GM19463 (cell line): ENCODE measurements around the gene PHACTR3.

Experiments used
- ATAC-seq: cut with Tn5 transposase; IDR thresholded peaks from one replicate; pipeline ENCODE4 v1.9.1; 2021; ENCODE audit warnings: mild to moderate bottlenecking, moderate library complexity; ENCODE audit not compliant: unreplicated experiment

Gene PHACTR3

GRCh38 chr20:59746155-59746554 lies 141.8 kb downstream of the PHACTR3 start:
- ATAC-seq, result no peak

DNA sequence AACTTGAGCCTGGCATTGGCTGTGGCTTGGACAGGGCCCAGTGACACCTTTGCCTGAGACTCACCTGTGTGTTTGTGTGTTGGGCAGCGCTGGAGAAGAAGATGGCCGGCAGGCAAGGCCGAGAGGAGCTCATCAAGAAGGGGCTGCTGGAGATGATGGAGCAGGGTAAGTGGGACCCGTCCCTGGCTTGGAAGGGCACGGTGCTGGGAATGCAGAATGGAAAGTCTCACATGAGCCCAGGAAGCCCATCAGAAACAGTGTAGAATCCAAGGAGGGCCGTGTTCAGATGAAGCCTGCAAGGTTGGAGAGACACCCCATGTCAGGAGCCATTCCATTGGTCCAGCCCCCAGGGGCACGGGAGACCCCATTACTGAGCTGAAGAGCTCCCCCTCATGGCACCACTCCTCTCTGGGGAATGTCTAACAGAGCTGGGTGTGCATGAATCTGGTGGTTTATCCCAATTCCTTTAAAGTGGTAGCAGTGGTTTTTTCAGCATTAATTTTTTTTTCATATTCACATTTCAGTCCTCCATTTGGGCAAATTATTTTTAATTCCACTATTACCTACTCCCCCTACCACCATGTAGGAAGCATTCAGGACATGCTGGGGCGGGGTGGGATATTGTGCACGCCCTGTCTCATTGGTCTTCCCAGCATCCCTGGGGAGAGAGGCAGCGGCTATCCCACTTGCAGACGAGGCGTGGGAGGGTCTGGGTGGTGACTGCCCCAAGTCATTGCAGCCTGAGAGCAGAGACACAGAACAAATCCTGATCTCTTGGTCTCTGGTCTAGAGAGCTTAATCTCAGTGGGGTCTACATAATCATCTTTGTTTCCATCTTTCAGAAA lies 143.6 kb downstream of the PHACTR3 start:
- no peak for ATAC-seq

DNA sequence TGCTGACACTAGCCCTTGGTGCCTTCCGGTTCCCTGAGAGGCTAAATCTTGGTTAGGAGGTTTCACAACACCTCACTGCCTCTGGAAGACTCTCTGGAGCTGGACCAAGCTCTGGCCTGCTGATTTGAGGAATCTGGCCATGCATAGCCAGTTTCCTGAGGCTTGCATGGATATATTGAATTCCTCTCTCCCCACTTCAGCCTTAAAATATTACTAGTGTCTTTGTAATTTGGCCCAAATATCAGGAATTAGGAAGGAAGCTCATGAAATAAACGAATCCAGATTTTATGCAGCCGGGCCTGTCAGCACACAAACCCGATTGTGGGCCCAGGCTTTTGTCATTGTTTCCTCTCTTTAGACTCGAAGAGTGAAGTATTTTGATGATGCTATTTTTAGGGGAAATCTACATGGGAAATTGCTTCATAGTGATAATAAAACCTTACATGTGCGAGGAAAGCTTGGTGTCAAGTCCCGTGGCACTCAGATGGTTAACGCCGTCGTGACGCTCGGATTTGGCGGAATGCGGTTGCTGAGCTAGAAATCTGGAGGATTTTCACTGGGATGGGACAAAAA lies 144.4 kb downstream of the PHACTR3 start:
- no peak for ATAC-seq

DNA sequence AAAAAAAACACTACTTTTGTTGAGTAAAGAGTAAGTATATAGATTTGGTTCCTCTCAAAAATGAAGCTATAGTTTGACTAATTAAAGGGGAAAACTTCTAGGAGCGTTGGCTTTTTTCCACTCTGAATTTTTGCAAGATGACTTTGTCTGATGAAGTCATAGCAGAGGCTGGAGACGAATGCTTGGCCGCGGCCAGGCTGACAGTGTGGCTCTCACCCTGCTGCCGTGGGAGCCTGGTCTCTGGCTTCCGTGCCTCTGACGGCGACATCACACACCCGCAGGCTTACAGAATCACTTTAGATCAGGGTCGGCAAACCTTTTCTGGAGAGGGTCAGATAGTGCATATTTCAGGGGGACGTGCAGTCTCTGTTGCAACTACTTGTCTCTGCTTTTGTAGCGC lies 145.0 kb downstream of the PHACTR3 start:
- ATAC-seq, result no peak

DNA sequence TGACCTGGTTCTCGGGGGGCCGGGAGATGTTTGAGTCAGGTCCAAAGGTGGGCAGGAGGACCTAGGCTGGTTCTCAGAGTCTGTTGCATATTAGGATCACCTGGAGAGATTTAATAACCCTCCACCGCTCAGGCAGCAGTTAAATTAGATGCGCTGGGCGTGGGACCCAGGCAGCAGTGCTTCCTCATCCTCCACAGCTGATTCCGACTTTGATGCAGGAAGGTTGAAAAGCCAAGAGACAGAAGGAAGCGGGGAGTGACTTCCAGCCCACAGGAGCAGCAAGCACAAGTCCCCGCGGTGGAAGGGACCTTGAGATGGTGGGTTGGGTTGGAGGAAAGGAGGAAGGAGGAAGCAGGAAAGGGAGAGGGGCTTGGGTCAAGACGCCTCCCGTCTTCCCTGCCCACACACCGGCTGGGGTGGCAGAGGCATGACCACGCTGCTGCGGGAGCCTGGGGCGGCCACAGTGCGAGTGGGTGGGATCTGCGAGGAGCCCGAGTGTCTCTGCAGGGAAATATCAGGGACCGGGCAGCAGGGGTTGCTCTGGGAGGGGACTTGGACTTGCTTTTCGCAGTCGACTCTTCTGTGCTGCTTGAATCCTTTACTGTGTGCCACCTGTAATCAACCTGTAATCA lies 146.0 kb downstream of the PHACTR3 start:
- no peak for ATAC-seq

- ATAC-seq, result no peak
These were observed 146.9 kb downstream of the PHACTR3 start for GRCh38 chr20:59751075-59751711.

GRCh38 chr20:59752101-59752586 lies 147.8 kb downstream of the PHACTR3 start:
- peak; percentile 81 for ATAC-seq

GRCh38 chr20:59752704-59753460 lies 148.5 kb downstream of the PHACTR3 start:
- ATAC-seq, result peak; percentile 26

DNA sequence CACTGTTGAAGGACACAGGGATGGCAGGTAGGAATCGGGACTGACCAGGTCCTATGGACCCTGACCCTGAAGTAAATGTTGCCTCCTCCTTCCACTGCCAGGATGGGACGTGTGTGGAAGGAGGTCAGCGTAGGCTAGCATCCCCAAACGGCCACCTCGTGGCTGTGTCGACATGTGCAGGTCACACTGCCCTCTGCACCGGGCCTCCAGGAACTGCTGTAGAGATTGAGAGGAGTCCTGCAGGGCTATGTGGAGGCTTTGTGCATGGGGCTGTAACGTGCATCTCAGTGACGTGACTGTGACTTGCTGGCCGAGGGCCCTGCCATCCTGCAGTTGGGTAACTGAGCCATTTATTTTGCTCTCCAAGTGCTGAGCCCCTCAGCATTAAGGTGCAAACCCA lies 149.5 kb downstream of the PHACTR3 start:
- ATAC-seq, result no peak

DNA sequence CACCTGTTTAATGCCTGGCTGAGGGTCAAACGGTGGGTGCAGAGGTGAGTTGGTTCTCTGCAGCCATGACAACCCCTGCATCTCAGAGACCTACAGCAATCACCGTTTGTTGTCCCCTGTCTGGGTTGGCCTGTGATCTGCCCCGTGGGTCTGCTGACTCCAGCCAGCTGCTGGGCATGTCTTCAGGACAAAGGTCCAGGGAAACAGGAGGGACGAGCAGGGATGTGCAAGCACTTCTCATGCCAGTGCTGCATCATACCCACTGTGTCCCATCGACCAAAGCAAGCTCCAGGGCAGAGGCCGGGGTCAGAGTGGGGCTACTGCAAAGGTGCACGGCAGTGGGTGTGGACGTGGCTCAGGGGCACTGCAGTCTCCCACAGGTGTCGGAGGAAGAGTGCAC lies 150.2 kb downstream of the PHACTR3 start:
- no peak for ATAC-seq

DNA sequence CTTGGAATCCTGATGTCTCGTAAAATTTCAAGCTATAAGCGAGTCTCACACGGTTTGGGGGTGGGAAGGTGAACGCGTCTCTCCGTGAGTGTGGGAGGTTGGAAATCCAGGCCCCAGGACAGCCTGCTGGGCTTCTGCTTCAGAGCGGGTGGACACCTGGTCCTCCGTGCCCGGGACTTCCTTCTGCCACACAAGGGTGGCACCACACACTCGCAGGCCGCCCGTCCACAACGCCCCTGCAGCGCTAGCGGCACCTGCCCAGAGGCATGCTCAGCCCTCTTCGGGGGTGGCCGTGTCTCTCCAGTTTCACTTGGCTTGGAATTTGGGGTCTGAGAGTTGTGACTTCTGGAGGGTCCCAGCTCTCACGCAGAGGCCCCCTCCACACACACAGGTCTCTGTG lies 151.9 kb downstream of the PHACTR3 start:
- ATAC-seq, result no peak

- ATAC-seq, result no peak
These were observed 159.7 kb downstream of the PHACTR3 start for GRCh38 chr20:59764037-59764436.

DNA sequence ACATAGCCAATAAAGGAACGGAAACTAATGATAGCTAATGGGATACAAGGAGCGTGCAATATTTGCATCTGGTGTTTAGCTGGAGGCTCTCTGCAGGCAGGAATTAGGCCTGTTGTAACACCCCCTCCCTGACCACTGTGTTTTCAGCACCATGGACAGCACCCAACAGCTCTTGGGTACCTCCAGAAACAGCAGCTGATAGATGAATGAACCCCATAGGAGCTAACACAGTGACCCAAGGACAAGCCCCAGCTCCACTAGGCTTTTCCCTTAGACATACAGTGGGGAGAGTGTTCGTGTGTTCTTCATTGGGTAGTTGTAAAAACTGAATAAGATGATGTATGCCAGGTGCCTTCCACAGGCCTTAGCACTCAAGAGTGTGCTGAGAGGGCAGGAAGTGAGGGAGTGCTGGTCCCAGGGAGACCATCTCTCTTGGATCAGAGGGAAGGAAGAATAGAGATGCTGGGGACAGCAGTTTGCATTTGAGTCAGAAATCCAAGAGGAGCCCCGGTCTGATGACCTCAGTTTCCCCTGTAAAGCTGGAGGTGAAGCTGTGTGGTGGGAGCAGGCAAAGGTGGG lies 161.3 kb downstream of the PHACTR3 start:
- no peak for ATAC-seq

DNA sequence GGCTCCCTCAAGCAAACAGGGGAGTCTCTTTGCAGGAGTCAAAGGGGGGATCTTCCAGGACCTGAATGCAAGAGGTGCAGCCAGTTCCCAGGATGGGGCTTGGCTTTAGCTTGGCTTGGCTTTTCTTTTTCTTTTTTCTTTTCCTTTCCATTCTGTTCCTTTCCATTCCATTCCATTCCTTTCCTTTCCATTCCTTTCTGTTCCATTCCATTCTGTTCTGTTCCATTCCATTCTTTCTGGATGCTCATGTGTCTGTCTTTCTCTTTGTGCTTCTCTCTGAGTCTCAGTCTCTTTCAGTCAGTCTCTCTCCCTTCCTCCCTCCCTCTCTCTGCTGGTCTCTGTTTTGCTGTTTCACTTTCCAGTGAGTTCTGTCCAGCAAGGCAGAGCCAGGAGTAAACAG lies 163.3 kb downstream of the PHACTR3 start:
- ATAC-seq, result no peak

DNA sequence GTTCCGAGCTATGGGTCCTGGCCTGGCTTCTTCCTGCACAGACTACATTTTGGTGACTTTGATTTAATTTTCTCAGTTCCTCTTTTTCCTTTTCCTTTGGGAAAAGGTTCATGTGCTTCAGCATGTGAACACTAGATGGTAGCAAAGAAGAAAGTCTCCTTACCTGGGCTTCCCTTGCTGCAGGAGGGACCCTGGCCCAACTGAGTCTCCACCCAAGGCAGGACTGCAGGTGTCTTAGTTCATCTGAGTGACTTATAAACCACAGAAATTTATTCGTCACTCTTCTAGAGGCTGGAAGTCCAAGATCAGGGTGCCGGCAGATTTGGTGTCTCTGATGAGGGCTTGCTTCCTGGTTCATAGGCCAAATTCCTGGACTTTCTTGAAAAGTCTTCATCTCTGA lies 165.9 kb downstream of the PHACTR3 start:
- ATAC-seq, result no peak

GRCh38 chr20:59770851-59771250 lies 166.5 kb downstream of the PHACTR3 start:
- ATAC-seq, result no peak

- no peak for ATAC-seq
These were observed 167.4 kb downstream of the PHACTR3 start for GRCh38 chr20:59771506-59772372.

DNA sequence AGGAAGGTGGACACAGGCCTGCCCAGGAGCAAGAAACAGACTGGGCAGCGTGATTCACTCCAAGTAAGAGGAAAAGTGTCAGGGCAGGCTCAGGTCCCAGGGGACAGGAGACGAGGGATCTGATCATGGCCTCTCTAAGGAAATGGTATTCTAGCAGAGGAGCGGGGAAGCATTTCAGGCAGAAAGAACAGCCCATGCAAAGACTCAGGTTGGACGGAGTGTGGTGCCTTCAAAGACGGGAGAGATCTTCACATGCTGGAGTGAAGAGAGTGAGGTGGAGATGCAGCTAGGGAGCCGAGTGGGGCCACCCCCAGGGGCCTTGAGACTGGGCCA lies 168.0 kb downstream of the PHACTR3 start:
- ATAC-seq, result no peak
